ENCODE results near the gene PCDHGC4. TPM values are rescaled to one million over a fixed set of nuclear protein-coding genes. Genes with fewer than 3 reads are reported as not detected.

Gene PCDHGC4
- total RNA-seq, 4 donors from 2014 or later = 1.5 to 4.1 (median 3.5) TPM

DNA sequence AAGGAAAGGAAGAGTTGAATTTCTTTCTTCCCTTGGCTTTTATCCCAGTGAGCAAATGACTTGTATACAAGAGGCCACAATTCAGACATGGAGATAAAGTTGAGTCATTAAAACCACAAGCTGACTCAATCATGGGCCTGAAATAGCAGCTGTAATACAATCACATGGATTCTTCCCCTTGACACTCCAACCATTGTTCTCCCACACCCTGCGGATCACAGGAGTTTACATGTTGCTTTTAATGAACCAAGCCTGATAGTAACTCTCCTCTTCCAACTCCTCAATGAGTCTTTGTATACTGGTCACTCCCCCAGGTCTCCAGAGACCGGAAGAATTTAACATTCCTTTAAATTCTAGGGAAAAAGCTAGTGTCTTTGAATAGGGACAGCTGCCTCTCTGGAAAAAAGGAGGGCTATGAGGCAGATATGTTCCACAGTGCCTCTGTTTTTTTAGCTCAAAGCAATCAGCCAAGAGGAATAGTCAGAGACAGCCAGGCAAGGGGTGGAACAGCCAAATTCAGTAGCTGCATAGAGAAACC lies 36.5 kb downstream of the PCDHGC4 start:
- no peak for TF ChIP-seq CTCF (IDR thresholded peaks at IDR 0.05)
- peak; percentile 36 for ATAC-seq (ENCODE audit: low FRiP score)

GRCh38 chr5:141522301-141522700 lies 37.5 kb downstream of the PCDHGC4 start:
- no peak for DNase-seq (ENCODE audit: low spot score)
- ATAC-seq (ENCODE audit: low FRiP score) = no peak
- TF ChIP-seq CTCF (IDR thresholded peaks at IDR 0.05) = no peak

More for the DNA sequence above, 36.5 kb downstream of the PCDHGC4 start:
- DNase-seq (ENCODE audit: low spot score) = no peak

GRCh38 chr5:141523991-141524390 lies 39.2 kb downstream of the PCDHGC4 start:
- DNase-seq (ENCODE audit: low spot score) = no peak
- no peak for TF ChIP-seq CTCF (IDR thresholded peaks at IDR 0.05)
- ATAC-seq (ENCODE audit: low FRiP score) = no peak

GRCh38 chr5:141524604-141525597 lies 40.1 kb downstream of the PCDHGC4 start:
- DNase-seq (ENCODE audit: low spot score) = peak; percentile 66
- peak in 2 of 3 donors; percentile 98 to 100 for TF ChIP-seq CTCF (IDR thresholded peaks at IDR 0.05)
- peak; percentile 86 for ATAC-seq (ENCODE audit: low FRiP score)

DNA sequence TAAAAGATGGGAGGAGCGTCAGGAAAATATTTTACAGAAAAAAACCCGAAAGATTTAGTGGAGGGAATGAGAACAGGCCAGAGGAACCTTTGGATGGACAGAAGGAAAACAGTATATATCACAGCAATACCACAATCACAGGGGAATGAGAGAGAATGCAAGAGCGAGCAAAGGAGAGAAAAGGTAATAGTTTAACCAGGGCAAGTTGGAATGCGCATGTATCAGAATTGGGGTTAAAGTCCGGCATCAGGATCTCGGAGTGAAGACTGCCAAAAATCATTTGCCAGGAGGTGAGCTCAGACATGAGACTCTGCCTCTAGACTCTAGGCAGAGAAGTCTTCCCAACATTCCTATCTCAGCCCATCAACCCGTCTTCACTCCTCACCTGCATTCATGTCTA lies 40.8 kb downstream of the PCDHGC4 start:
- TF ChIP-seq CTCF (IDR thresholded peaks at IDR 0.05) = no peak
- DNase-seq (ENCODE audit: low spot score) (no peak), ATAC-seq (ENCODE audit: low FRiP score) (no peak)

DNA sequence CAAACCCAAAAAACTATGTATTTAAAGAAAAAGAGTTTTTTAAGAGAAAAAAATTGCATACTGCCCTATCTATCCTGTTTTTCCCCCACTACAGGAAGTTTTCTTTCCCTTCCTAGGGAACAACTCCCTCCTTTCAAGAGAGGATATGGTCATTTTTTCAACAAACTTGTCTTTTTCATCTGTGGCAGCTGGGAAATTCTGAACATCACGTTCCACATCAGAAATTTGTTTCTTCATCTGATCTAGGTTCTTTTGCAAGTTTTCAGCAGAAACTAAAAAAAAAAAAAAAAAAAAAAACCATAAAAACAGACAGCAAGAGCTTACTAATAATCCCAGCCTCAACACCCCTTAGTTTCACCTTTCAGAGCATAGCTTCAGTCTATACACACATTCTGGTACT lies 42.6 kb downstream of the PCDHGC4 start:
- no peak for DNase-seq (ENCODE audit: low spot score)
- no peak for TF ChIP-seq CTCF (IDR thresholded peaks at IDR 0.05)
- no peak for ATAC-seq (ENCODE audit: low FRiP score)

Data from omental fat pad (tissue), 4 donors.